SHP77 (cell line): Measurements from ENCODE around the gene C16orf74.

Experiments used
- DNase-seq, 2 experiments: peaks; one replicate each; lab custom pipeline; 2025; lab: John Stamatoyannopoulos, UW

Gene C16orf74

DNA sequence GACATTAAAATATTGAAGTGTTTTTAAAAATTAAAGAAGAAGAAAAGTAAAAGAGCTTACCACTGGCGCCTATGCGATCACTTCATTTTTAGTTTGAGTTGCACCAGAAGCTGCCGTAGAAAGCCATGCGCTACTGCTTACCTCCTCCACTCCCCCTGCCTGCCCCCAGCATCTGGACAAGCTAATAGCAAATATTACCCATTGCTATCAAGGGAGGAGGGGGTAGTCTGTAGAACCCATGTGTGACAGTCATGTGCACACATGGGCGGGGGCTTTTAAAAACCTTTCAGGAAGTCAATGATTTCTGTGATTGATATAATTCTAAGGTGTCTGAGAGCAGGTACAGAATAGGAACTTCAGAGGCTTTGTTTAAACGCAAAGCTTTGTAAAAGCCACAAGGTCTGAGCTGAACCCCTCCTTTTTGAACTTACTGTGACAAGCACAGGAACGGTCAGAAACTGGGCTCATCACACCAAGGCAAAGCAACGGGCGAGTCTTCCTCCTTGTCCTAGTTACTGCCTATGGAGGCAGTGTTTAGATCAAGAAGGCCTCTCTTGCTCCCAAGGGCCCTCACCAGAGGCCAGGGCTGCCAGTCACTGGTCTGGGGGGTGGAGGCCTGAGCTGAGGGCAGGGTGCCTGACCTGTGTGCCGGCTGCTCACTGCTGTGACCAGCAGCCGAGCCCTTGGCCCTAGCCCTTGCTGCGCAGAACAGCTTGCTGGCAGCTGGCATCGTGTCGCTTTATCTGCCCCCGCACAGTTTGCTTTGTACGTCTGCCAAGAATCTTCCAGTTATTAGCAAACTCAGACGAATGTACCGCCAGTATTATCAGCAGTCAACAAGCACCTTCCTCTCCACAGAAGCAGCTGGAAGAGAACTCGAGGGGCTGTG is 77.1 kb downstream of the C16orf74 start:
- peak; percentile 85 to 91 for DNase-seq

DNA sequence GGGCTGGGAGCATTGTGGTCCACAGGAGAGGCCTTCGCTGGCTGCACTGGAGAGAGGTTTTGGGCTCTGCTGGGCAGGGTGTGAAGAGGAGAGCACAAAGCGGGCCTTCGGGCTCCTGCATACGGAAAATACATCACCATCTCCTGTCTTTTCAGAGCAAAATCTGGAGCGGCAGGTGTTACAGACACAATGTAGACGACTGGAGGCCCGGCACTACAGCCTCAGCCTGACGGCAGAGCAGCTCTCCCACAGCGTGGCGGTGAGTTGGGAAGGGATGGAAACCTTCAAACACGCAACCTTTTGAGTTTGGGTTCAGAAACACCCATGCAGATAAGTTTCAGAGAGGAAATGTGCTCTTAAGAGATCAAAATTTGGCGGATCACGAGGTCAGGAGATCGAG is 80.1 kb downstream of the C16orf74 start:
- DNase-seq, result no peak

DNA sequence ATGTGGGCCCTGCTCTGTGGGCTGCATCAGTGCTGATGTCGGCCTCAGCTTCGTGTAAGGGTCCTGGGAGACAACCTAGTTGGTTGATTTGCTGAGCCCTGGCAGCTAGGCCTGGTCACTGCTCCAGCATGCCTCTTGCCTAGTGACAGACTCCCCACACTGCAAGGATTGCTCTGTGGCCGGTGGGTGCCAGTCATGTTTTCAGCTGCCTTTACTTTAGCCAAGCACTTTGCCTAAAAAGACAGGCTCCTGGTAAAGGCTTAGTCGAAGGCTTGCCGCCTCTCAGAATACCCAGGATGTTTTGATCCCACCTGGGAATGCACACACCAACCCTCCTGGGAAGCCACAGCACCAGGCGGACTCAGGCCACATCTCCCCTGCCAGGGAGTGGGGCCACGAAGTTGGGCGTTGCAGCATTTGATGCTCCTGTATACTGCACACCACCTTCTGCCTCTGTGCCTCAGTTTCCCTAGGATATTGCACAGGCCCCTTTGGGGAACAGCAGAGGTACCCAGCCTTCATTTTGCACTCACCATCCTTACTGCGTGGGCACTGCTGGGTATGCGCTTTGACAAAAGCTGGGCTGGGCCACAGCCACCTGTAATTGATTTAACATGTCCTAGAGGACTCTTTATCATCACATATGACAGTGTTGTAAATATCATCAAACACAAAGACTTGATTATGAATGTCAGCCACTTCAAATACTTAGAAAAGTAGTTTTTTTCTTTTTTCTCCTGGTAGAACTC is 82.0 kb downstream of the C16orf74 start:
- DNase-seq, result no peak

DNA sequence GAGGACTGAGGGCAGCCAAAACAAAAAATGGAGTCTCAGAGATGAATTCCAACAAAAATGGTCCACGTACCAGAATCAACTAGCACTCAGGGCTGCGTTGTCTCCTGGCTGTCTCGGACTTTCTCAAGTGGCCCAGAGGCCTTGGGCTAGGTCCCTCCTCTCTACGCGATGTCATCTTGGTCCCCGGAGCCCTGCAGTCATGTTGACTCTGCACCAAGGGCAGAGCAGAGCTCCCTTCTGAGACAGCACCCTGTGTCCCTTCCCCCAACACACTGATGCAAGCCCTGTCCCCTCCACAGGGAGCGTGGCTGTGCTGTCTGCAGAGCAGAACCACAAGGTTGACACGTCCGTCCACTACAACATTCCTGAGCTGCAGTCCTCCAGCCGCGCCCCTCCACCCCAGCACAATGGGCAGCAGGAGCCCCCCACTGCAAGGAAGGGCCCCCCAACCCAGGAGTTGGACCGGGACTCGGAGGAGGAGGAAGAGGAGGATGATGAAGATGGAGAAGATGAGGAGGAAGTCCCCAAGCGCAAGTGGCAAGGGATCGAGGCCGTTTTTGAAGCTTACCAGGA is 83.0 kb downstream of the C16orf74 start:
- no peak for DNase-seq

DNA sequence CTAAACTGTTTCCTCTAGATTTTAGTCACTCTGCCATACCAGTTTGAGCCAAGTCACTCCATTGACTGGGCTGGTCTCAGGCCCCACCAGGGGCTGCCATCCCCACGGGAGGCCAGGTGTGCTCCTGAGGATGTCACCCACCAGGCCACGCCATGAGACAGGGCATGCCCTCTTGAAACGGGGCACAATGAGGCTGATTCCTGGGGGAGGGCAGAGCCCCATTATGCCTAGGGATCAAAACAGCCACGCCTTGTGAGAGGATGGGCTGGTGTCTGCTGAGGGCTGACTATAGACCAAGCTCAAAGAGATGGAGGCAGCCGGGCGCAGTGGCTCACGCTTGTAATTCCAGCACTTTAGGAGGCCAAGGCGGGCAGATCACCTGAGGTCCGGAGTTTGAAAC is 83.6 kb downstream of the C16orf74 start:
- DNase-seq, result no peak

DNA sequence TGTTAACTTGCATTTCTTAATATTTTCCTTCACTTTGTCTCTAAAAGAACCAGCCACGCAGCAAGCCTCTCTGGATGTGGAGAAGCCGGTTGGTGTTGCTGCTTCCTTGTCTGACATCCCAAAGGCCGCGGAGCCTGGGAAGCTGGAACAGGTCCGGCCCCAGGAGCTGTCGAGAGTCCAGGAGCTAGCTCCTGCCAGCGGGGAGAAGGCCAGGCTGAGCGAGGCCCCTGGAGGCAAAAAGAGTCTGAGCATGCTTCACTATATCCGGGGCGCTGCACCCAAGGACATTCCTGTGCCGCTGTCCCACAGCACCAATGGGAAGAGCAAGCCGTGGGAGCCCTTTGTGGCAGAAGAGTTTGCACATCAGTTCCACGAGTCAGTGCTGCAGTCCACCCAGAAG is 85.0 kb downstream of the C16orf74 start:
- DNase-seq, result no peak

DNA sequence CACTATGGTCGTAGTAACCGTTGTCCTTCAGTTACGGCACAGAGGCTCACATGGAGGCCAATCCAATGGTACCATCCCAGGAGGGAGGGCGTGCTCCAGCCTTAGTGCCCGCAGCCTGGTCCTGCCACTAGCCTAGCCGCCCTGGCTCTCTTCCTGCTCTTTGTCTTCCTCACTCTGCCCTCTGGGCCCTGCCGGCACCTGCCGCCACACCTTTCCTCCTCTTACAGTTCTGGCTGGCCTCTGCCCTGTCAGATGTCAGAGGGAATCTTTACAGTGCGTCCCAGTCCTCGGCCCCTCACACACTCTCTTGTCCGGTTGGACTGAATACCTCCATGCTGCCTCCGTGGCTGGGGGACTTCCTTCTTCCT is 85.5 kb downstream of the C16orf74 start:
- no peak for DNase-seq

DNA sequence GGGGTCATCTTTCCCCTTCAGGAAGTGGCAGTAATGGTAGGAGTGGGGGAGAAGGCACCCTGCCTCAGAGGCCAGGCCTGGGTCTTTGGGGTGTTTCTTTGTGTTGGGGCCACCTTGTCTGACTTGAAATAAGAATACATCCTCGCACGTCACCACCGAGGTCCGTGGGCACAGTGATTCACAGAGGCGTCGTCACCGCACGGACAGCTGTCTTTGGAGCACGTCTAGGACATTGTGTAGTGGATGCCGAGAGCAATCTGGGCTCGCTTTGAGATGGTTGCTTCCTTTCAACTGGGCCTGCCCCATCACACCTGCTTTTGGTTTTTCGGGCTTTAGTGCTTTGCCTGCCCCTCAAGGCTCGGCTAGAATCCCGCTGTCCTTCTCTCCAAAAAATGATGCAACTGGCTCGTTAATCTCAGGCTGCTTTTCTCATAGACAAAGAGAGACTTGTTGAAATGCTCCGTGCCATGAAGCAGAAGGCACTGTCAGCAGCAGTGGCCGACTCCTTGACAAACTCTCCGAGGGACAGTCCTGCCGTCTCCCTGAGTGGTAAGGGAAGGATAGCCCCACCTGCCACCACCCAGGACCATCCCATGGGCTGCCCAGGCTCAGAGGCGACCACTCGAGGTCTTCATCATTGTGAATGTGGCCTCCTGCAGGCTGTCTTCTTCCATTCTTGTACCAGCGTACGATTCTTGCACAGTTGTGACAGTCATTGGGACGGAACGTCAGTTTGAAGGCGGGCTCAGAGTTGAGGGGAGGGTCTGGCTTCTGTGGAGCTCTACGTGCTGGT is 86.1 kb downstream of the C16orf74 start:
- no peak for DNase-seq

DNA sequence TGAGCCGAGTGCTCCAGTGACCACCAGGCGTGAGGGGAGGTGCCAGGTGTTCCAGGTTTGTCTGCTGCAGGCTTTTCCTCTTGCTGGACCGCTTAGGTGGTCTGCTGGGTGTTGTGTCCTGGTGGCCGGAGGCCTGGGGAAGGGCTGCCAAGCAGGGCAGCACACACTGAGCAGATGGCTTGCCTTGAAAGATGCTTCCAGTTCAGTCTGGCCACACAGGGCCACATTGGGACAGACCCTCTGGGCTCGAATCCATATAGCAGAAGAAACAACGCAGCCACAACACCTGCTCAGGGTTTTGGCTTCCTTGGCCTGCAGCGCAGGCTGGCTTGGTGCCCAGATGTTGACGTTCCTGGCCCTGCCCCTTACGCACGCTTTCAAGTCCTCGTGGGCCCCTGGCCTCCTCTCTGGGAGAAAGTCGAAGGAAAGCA is 87.0 kb downstream of the C16orf74 start:
- DNase-seq, result peak; percentile 84 to 87

DNA sequence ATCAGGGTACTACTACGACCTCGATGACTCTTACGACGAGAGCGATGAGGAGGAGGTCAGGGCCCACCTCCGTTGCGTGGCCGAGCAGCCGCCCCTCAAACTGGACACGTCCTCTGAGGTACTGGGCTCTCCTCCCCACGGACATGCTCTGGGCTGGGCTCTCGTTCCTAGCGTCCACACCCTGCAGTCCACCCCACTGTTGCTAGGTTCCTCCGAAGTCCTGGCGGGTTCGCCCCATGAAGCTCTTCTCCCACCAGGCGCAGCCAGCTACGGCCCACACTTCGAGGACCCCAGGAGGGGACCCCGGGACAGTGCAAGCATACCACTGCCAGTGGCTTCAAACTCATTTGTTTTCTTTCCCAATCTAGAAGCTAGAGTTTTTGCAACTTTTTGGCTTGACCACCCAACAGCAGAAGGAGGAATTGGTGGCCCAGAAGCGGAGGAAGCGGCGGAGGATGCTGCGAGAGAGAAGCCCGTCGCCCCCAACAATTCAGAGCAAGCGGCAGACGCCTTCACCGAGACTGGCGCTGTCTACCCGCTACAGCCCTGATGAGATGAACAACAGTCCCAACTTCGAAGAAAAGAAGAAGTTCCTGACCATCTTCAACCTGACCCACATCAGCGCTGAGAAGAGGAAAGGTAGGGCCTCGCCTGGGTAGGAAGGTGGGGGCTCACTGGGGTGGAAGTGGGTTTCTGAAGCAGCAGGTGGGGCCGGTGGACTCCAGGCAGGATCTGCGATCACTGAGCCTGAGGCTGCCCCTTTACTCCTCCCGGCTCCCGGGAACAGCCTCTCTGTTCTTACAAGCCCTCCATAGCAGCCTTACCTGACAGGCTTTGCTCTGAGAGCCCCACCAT is 87.7 kb downstream of the C16orf74 start:
- DNase-seq, result no peak

DNA sequence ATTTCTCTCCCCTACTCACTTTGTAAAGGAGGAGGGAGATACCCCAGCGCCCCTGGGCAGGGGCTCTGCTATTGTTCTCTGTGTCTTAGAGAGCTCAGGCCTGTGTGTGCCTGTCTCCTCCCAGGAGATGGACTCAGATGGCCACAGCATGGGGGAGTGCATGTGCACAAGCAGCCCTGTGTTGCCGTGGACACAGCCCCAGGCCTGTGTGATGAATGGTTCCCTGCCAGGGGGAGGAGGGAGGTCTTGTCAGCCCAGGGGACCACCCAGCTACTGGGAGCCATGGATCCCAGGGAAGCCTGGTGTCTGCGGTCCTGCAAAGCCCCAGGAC is 88.4 kb downstream of the C16orf74 start:
- DNase-seq, result no peak

DNA sequence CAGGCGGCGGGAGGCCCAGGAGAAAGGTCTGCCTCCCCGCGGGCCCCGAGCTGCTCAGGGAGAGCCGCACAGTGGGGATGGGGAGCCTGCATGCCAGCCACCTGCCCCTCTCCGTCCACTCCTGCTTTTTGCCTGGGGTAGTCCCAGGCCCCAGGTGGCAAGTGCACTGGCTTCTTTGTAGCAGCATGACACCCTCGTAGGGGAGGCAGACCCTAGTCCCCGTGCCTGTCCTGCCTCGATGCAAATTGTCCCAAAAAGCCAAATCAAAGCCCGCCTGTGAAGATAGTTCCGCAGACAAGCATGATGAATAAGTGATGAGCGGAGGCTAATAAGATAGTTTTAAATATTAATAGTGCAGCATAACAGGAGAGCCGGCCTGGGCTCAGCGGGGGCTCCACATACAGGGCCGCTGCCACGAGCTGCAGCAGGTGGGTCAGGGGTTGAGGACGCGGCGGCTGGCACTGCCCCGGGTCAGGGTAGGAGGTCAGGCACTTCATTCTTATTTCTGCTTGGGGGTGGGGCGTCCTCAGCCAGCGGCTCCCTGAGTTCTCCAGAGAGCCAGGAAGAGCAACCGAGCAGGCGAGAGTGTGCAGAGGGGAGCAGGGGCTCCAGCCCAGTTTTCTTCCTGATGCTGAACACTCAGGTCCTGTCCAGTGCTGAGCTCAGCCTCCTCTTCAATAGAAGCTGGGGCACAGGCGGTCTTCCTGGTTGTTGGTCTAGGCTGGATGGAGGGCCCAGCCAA is 89.0 kb downstream of the C16orf74 start:
- no peak for DNase-seq

DNA sequence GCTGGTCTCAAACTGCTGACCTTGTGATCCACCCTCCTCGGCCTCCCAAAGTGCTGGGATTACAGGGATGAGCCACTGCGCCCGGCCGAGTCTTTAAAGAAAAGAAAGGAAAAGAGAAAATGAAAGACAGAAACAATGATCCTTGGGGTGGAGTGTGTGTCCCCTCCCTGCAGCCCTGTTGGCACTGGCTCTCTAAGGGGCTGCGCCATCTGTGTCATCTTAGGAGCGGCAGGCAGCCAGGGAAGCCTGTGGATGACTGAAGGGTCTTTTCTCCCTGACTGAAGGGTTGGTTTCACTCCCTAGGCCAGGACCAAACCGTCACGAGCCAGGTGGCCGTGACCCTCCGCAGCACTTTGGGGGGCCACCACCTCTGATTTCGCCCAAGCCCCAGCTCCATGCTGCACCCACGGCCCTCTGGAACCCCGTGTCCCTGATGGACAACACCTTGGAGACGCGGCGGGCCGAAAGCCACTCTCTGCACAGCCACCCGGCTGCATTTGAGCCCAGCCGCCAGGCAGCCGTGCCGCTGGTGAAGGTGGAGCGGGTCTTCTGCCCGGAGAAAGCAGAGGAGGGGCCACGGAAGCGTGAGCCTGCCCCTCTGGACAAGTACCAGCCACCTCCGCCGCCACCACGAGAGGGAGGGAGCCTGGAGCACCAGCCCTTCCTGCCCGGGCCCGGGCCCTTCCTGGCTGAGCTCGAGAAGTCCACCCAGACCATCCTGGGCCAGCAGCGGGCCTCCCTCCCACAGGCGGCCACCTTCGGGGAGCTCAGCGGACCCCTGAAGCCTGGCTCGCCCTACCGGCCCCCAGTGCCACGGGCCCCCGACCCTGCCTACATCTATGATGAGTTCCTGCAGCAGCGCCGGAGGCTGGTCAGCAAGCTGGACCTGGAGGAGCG is 89.8 kb downstream of the C16orf74 start:
- no peak for DNase-seq

DNA sequence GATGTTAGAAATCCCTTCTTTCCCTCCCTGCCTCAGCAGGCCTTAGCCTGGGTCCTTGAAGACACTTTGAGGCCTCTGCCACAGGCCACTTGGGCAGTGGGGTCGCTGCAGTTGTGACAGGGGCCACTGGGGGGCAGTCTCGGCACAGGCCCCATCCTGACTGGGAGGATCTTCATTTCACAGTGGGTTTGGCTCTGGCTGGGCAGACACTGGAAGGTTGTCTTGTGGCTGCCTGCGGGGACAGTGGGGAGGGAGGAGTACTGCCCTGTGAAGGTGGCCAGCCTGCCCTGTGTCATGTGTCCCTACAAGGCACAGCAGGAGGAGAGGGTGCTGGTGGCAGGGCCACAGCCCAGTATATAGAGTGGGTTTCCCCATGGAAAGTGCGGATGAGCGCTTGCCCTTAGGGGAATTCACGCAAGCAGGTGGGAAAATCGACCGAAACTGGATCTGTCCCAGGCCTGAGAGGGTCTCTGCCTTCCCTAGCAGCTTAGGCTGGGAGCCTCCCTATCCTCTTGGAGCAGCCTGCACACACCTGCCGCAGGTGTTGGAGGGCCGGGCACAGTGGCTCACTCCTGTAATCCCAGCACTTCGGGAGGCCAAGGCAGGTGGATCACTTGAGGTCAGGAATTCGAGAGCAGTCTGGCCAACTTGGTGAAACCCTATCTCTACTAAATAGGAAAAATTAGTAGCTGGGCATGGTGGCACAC is 90.9 kb downstream of the C16orf74 start:
- peak; percentile 63 to 64 for DNase-seq

DNA sequence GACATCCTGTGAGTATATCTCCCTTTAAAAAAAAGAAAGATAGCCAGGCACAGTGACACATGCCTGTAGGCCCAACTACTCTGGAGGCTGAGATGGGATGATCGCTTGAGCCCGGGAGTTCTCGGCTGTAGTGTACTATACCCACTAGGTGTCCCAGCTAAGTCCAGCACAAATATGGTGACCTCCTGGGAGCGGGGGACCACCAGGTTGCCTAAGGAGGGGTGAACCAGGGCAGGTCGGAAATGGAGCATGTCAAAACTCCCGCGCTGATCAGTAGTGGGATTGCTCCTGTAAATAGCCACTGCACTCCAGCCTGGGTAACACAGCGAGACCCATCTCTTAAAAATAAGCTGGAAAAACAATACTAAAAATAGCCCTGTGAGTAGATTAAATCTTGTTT is 91.6 kb downstream of the C16orf74 start:
- DNase-seq, result no peak

DNA sequence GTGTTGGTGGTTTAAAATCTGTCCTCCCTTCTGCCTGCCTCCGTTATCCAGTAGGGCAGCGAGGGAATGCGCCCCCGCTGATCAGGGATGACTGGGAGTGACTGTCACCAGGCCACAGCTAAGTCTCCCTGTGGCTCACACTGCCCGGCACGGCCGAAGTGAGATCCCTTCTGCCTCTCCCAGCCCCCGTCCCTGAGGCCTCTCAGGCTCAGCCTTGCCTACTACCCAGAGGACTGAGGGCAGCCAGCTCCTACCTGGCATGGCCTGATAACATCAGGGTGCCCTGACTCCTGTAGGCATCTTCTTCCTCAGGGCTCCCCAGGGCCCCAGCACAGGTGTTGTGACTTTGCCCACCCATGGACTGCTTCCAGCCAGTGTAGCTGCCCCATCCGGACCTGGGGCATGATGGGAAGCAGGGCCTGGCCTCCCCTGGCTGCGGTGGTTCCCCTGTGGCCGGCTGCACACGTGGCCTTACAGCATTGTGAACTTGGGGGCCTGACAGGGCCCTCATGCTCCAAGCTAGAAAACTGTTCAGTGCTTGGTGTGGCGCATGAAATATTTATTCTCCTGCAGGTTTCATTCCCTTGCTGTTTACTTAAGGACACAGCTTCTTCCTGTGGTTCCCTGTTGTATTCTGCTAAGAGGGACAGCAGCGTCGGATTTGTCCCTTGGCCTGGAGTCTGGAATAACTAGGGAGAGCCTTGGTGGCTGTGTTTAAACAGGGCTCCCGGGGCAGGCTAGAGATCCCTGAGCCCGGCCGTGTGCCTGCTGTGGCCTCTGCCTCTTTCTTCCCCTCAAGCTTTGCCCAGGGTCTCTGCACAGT is 92.2 kb downstream of the C16orf74 start:
- DNase-seq, result no peak

DNA sequence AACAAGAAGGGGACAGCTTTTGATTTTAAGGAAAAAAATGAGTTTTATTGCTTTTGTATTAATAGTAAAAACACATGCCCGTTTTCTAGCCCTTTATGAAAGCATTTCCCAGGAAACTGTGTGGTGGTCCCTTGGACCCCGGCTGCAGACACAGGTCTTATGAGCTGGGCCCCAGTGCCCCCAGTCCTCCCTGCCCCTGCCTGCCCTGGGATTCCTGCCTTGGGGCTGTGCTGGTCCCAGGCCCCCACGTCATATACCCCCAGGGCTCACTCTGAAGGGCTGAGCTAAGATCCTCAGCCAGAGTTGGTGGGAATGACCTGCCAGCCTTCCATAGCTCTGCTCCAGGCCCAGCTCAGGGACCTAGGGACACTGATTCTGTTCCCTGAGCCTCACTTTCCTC is 92.9 kb downstream of the C16orf74 start:
- DNase-seq, result no peak
